Esophagus mucosa (tissue), 1 donor: Measurements from ENCODE around the gene ARHGEF17. TPM values are rescaled to one million over a fixed set of nuclear protein-coding genes. Genes with fewer than 3 reads are reported as not detected.

ENCODE experiments used
- ATAC-seq: fragments of 200-7000 bp; cut with Tn5 transposase; one replicate; pipeline ENCODE4 v1.9.1; 2020
- total RNA-seq: library from RNA; stranded (reverse); gene quantifications from one replicate; pipeline ENCODE4 v1.2.4, GENCODE V29; 2023
- donor health status: DM: yes; HTN: yes; CAD: no.

ARHGEF17 gene
- total RNA-seq, 1 donor from 2014 or later: 5.4 TPM

DNA sequence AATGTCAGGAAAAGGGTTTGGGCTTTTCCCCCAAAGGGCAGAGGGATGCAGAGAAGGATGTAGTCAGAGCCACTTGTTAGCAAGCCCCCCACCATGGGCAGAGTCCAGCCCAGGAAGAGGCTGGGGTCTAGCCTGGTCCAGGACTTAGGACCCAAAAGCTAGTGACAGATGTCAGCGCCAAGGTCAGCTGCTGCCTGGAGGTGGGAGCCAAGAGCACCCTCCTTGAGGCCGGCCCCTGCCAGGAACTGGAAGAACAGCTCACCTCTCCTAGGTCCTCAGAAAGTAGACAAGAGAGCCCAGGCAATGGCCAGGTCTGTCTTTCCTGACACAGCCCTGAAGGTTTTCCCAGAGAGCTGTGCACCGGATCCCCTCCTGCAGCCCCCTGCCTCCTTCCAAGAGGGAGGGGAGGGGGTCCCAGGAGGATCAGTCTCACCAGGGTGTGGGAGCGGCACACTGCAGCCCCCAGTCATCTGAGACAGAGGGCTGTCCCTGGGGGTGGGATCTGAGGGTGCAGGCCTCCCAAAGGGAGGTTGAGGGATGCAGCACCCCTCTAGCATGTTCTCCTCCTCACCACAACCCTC lies 14.6 kb upstream of the ARHGEF17 start:
- no peak for ATAC-seq

DNA sequence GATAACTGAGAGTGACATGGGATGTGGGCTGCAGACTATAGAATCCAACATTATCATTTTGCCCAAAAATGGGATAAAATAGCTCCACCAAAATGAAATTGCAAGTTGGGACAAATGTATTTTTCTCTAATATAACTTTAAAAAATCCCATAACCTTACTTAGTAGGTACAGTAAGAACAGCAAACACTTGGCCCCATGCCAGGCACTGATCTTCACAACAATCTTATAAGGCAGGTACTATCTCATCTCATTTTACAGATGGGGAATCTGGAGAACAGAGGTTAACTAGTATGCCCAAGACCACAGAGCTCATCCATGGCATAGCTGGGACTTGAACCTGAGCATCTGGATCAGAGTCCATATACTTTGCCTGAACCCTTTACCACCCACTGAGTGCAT lies 13.5 kb upstream of the ARHGEF17 start:
- no peak for ATAC-seq

DNA sequence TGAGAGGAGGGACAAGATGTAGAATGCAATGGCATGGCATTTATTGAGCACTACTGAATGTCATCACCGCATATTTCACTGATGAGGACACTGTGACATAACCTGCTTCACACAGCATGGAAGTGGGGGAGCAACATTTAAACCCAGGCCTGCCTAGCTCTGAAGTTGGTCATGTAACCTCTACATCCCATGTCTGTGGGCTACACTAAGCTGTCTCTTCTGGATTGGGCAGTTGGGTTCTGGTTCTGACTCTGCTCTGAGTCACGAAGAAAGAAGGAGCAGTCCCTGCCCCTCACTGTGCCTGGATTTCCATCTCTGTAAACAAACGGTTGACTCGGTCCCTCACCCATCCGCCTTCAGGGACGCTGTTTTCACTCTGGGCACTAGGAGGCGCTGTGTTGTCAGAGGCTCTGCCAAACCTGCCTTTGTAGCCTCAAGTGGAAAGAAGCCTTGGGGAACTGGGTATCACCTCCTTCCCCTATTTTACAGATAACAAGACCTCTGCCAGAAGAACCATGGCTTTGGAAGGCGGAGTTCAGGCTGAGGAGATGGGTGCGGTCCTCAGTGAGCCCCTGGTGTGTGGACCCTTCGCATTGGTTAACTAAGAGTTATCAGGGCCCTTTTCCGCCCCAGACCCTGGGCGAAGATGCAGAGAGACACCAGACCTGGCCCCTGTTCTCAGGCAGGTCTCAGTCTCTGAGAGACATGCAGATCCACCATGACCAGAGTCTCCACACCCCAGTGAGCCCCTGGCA lies 12.7 kb upstream of the ARHGEF17 start:
- ATAC-seq: peak; percentile 59

DNA sequence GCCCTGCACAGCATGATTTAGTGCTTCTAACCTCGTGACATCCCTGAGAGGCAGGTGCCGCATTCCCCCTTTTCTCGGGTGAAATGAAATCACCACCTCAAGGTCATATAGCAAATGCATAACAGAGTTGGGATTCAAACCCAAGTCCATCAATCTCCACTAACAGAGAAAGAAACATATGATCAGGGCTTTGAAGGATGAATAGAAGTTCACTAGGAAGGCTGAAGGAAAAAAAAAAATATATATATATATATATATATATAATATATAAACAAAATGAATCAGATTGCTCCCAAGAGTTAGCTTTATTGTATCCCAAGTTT lies 12.1 kb upstream of the ARHGEF17 start:
- no peak for ATAC-seq

DNA sequence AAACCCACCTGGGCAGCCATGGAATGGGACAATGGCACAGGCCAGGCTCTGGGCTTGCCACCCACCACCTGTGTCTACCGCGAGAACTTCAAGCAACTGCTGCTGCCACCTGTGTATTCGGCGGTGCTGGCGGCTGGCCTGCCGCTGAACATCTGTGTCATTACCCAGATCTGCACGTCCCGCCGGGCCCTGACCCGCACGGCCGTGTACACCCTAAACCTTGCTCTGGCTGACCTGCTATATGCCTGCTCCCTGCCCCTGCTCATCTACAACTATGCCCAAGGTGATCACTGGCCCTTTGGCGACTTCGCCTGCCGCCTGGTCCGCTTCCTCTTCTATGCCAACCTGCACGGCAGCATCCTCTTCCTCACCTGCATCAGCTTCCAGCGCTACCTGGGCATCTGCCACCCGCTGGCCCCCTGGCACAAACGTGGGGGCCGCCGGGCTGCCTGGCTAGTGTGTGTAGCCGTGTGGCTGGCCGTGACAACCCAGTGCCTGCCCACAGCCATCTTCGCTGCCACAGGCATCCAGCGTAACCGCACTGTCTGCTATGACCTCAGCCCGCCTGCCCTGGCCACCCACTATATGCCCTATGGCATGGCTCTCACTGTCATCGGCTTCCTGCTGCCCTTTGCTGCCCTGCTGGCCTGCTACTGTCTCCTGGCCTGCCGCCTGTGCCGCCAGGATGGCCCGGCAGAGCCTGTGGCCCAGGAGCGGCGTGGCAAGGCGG lies 11.4 kb upstream of the ARHGEF17 start:
- no peak for ATAC-seq

DNA sequence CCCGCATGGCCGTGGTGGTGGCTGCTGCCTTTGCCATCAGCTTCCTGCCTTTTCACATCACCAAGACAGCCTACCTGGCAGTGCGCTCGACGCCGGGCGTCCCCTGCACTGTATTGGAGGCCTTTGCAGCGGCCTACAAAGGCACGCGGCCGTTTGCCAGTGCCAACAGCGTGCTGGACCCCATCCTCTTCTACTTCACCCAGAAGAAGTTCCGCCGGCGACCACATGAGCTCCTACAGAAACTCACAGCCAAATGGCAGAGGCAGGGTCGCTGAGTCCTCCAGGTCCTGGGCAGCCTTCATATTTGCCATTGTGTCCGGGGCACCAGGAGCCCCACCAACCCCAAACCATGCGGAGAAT lies 10.9 kb upstream of the ARHGEF17 start:
- no peak for ATAC-seq

DNA sequence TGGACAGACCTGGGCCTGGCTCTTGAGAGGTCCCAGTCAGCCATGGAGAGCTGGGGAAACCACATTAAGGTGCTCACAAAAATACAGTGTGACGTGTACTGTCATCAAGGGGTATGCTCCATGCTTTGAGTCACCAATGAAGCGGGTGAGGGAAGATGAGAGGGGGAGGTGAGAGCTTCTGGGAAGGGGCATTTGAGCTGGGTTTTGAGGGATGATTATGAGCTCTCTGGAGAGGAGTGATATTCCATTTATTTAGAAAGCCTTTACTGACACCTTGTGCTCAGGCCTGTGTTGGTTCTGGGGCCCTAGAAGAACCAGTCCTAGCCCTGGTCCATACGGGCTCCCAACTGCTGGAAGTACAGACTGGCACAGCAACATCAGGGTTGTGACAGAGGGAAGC lies 10.4 kb upstream of the ARHGEF17 start:
- ATAC-seq: no peak

DNA sequence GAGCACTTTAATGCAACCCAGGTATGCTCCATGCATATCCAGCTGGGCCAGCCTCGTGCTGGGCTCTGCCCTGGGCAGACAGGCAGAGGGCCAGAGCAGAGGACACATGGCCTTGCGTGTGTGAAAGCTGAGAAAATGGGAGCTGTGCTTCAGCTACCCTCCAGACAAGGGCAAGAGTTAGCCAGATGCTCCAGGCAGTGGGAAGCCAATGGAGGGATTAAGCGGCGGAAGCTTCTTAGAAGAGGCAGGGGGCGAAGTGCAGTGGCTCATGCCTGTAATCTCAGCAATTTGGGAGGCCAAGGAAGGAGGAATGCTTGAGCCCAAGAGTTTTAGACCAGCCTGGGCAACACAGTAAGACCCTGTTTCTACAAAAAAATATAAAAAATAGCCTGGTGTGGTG lies 9.8 kb upstream of the ARHGEF17 start:
- no peak for ATAC-seq

DNA sequence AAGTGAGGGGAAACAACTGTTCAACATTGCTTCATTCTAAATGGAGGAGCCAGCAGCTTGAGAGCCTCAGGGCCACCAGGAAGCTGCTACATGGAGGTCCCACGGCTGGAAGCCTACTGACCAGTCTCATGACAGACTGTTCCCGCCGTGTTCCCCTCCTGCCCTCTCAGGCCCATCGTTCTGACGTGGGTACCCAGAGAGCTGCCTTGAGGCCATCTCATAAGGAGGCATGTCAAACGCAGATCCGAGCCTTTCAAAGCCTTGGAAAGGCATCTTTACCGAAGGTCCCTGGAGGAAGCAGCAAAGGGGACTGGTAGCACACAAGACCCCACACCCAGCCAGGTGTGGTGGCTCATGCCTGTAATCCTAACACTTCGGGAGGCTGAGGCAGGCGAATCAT lies 8.3 kb upstream of the ARHGEF17 start:
- no peak for ATAC-seq

DNA sequence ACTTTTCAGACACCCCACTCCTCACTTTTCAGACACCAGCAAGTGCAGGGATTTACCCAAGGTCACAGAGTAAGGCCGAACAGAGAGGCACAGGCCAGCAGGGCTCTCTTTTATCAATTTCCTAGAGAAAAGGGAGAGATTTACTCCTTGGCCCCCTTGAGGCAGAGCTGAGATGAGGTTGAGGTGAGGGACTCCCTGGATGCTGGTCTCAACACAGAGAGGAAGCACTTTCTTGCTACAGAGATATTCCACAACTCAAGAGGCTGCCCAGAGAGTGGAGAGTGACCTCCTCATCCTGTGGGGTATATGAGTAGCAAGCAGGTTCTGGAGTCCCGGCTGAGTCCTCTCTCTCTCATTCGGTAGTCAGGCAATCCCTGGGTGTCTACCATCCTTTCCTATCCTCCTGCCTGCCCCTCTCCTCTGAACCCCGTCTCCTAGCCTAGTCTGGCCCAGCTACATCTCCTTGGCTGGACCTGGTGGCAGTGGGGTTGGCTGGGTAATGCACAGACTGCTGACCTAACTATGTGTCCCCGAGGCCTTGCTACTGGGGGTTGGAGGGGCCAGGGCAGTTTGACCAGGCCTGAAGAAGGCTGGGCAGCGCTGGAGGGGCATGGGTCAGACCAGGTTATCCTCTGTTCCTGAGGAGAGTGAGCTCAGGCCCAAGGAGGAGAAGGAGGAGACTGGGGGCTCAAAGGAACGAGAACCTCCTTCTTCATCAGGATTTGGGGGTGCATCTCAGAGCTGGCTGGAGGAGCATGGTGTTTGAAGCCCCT lies 1.8 kb upstream of the ARHGEF17 start:
- no peak for ATAC-seq

DNA sequence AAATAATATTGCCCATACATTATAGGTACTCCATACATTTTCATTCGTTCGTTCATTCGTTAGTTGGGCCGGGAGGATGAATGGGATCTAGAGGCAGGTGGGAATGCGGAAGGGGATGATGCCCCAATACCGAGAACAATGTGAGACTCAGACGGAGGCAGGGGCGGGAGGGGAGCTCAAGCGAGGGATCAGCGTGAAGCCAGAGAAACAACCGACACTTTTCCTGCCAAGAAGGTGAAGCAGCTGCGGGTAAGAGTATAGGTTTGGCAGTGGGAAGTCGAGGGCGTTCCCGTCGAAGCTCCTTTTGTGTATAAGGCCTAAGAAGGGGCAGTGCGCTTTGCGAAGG lies 1.1 kb upstream of the ARHGEF17 start:
- ATAC-seq: no peak

DNA sequence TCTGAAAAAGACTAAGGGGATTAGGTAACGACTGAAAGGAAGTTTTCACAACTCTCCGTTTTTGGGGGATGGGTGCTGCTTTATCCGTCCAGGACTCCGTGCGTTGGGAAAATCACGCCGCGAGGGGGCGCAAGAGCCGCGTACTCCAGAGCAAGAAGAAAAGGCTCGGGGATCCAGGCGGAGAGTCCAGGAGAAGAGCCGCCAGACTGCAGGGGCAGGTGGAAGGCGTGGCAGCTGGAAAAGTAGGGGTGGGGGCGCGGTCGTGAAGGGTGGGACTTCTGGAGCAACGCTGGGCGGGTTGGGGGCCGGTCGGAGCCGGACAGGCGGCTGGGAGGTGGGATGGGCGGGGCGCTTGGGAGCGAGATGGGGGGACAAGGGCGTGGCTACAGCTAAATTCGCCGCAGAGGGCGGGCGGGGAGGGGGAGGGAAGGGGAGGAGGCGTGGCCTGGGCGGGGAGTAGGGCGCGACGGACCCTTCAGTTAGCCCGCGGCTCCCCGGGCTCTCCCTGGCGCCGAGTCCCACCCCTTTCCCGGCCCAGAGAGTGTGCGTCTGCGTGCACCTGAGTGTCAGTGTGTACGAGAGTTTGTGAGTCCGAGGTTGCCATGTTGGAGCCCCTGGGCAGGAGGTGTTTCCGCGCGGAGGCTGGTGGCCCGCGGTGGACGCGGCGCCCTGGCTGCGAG lies 613 bp upstream of the ARHGEF17 start:
- peak; percentile 84 for ATAC-seq

DNA sequence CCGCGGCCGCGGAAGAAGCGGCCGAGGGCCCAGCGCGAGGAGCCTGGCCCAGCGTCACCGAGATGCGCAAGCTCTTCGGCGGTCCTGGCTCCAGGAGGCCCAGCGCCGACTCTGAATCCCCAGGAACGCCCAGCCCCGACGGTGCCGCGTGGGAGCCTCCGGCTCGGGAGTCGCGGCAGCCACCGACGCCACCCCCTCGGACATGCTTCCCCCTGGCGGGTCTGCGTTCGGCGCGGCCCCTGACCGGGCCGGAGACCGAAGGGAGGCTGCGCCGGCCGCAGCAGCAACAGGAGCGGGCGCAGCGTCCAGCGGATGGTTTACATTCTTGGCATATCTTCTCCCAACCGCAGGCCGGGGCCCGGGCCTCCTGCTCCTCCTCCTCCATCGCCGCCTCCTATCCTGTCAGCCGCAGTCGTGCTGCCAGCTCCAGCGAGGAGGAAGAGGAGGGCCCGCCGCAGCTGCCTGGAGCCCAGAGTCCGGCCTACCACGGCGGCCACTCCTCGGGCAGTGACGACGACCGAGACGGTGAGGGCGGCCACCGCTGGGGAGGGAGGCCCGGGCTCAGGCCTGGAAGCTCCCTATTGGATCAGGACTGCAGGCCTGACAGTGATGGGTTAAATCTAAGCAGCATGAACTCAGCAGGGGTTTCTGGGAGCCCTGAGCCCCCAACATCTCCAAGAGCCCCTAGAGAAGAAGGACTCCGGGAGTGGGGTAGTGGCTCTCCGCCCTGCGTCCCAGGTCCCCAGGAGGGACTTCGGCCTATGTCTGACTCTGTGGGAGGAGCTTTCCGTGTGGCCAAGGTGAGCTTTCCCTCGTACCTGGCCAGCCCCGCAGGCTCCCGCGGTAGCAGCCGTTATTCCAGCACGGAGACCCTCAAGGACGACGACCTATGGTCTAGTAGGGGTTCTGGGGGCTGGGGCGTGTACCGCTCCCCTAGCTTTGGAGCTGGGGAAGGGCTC lies 1.2 kb downstream of the ARHGEF17 start:
- peak; percentile 64 for ATAC-seq

DNA sequence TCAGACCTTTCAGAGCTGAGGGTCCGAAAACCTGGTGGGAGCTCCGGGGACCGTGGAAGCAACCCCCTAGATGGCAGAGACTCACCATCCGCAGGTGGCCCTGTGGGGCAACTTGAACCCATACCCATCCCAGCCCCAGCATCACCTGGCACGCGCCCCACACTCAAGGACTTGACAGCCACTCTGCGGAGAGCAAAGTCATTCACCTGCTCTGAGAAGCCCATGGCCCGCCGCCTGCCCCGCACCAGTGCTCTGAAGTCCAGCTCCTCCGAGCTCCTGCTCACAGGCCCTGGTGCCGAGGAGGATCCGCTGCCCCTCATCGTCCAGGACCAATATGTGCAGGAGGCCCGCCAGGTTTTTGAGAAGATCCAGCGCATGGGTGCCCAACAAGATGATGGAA lies 2.0 kb downstream of the ARHGEF17 start:
- ATAC-seq: no peak

DNA sequence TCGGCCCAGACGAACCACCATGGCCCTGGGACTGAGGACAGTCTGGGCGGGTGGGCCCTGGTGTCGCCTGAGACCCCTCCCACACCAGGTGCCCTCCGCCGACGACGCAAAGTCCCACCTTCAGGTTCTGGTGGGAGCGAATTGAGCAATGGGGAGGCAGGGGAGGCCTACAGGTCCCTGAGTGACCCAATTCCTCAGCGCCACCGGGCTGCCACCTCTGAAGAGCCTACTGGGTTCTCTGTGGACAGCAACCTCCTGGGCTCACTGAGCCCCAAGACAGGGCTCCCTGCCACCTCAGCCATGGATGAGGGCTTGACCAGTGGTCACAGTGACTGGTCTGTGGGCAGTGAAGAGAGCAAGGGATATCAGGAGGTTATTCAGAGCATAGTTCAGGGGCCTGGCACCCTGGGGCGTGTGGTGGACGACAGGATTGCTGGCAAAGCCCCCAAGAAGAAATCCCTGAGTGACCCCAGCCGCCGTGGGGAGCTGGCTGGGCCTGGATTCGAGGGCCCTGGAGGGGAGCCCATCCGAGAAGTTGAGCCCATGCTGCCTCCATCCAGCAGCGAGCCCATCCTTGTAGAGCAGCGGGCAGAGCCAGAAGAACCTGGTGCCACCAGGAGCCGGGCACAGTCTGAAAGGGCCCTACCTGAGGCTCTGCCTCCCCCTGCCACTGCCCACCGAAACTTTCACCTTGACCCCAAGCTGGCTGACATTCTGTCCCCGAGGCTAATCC lies 2.8 kb downstream of the ARHGEF17 start:
- no peak for ATAC-seq

DNA sequence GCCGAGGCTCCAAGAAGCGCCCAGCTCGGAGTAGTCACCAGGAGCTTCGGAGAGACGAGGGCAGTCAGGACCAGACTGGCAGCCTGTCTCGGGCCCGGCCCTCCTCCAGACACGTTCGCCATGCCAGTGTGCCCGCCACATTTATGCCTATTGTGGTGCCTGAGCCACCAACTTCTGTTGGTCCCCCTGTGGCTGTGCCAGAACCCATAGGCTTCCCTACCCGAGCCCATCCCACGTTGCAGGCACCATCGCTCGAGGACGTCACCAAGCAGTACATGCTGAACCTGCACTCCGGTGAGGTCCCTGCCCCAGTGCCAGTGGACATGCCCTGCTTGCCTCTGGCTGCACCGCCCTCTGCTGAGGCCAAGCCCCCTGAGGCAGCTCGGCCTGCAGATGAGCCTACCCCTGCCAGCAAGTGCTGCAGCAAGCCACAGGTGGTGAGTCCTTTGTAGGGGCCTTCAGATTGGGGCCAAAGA lies 3.4 kb downstream of the ARHGEF17 start:
- ATAC-seq: no peak

DNA sequence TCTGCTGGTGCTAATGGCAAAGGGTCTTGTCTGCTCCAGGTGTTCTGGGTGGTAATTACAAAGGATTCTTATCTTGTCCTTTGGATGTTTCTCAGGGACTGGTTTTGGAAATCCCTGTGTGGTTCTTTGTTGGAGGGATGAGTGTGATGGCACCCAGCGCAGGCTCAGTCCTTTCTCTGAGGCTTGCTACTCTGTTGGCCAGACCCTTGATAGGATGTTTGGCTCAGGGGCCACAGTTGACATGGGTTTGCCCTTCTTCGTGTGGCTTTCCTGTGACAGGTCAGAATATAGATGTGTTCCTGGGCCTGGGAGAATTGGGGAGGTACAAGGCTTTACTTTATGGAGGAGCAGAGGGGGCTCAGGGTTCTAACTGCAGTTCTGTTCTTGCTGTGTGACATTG lies 4.0 kb downstream of the ARHGEF17 start:
- ATAC-seq: no peak

DNA sequence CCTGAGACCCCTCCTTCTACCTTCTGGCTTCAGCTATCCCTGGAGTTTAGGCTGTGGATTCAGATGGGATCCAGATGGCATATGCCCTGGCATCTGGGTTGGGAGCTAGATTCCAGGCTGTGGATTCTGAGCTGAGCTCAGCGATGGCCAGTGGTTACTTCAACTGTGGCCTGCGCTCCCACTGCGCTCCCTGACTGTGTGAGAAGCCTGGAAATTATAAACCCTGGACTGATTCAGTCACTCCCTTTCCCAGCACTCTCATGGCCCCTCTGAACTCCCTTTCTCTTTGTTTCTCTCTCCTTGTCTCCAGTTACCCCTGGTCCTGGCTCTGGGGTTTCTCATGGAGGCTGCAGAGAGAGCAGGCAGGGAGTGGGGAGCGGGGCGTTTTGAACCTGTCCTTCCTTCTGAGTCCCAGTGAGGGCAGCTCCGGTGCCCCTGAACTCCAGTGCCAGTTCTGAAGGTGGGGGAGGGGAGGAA lies 4.8 kb downstream of the ARHGEF17 start:
- no peak for ATAC-seq

DNA sequence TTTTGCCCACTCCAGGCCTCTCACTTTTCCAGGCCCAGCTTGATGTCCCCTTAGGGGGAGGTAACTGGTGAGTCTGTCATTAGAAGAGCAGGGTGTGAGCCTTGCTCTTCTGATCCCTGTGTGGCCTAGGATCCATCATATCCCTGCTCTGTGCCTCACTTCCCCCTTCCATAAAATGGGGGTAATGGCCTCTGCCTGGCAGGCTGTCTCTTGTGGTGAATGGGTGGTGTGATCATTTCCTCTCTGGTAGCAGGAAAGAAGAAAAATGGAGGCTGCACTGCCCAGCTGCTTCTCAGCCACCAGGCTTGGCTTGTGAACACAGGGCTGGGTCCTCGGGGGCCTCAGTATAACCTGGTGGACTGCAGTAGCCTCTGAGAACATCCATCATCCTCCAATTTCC lies 5.6 kb downstream of the ARHGEF17 start:
- ATAC-seq: no peak

DNA sequence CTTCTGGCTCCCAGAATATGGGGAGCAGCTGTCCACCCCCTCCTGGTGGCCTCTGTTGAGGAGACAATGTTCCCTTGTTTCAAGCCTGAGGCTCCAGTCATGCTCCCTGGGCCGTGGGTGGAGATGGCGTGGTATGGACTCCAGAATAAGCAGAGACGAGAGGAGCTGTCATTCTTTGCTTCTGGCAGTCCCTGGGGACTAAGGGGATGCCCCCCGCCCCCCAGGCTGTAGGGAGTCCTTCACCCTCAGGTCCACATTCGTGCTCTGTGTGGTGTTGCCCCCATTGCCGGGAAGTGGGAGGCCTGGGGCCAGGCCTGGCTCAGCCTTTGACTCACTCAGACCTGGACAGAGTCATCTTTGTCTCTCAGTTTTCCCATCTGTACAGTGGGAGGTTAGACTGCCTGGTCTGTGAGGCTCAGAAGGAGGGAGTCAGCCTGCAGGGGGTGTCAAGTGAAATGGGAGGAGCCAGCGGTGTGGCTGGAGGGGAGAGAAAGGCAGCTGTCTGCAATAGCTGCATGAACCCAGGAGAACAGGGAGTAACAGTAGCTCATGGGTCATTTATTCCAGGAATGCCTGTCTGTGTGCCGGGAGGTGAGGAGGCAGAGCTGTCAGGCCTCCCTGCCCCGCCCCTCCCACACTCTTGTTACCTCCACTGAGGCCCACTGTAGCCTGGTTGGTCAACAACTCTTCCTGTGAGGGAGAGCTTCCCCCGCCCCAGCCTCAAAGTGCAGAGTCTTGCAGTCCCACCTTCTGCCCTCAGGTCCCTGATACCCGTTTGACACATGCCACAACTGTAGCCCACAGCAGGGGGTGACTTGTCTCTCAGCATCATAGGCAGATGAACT lies 6.3 kb downstream of the ARHGEF17 start:
- ATAC-seq: no peak
